Aorta (tissue), 5 donors: ENCODE results near the gene TMEM145. TPM values are rescaled to one million over a fixed set of nuclear protein-coding genes. Genes with fewer than 3 reads are reported as not detected.

Experiments used
- ATAC-seq: fragments of 200-7000 bp; cut with Tn5 transposase; one replicate; pipeline ENCODE4 v1.9.1; 2022; ENCODE audit warnings: moderate library complexity; ENCODE audit not compliant: low FRiP score
- DNase-seq, 2 donors: peaks; one replicate each; pipeline ENCODE4 v3.0.0-alpha.2; 2020
- H3K27ac ChIP-seq, 2 donors: one replicate each; pipeline ENCODE4 v1.5.1; 2013; ENCODE audit warnings: low read length in 2 of 2, mild to moderate bottlenecking in 2 of 2, moderate library complexity in 2 of 2, control low read depth in 1 of 2, inconsistent platforms in 1 of 2, low read depth in 1 of 2
- H3K27me3 ChIP-seq, 2 donors: one replicate each; pipeline ENCODE4 v1.6.1; 2013; ENCODE audit warnings: control low read depth in 1 of 2, low read length in 1 of 2, mild to moderate bottlenecking in 1 of 2, moderate library complexity in 1 of 2; ENCODE audit not compliant: insufficient read depth in 2 of 2, control insufficient read depth in 1 of 2
- H3K36me3 ChIP-seq, 2 donors: one replicate each; pipeline ENCODE4 v1.6.1; 2013; ENCODE audit warnings: control low read depth in 1 of 2, low read length in 1 of 2, mild to moderate bottlenecking in 1 of 2; ENCODE audit not compliant: insufficient read depth in 2 of 2, control insufficient read depth in 1 of 2
- H3K4me1 ChIP-seq, 2 donors: one replicate each; pipeline ENCODE4 v1.6.1; 2013; ENCODE audit warnings: low read length in 2 of 2, control low read depth in 1 of 2, mild to moderate bottlenecking in 1 of 2, moderate library complexity in 1 of 2; ENCODE audit not compliant: insufficient read depth in 2 of 2, control insufficient read depth in 1 of 2
- H3K4me3 ChIP-seq, 2 donors: one replicate each; pipeline ENCODE4 v1.5.1; 2013; ENCODE audit warnings: low read length in 2 of 2, control low read depth in 1 of 2, mild to moderate bottlenecking in 1 of 2
- H3K9me3 ChIP-seq: one replicate; pipeline ENCODE4 v1.6.1; 2013; ENCODE audit warnings: mild to moderate bottlenecking, low read length; ENCODE audit not compliant: control insufficient read depth
- WGBS, 2 donors: extraction: QIAGEN DNeasy Blood & Tissue Kit; methylation state at CpG; one replicate each; pipeline ENCODE4 v1.1.7; 2013; 5-methylcytosine and 5-hydroxymethylcytosine counted together
- intact Hi-C, 2 donors: fragments of 100-400 bp; cut with DNase I; formaldehyde crosslinking; loops; one replicate each; pipeline versions ENCODE4 v1.14.2 to v1.15.0; 2022
- polyA plus RNA-seq, 2 donors: library from polyadenylated mRNA; stranded (reverse); fragments of 200-250 nt; gene quantifications; one replicate each; pipeline ENCODE4 v1.2.3, GENCODE V29; 2013
- total RNA-seq, 2 donors: library from RNA; stranded (reverse); fragmentation: NEBNext Ultra II Directional; extraction: Animal tissue kit (Norgen Biotek cat#: 25700); gene quantifications; one replicate each; pipeline ENCODE4 v1.2.1, GENCODE V29; 2021
- donor health status: healthy with polysubstance abuse.
- donor health status: Bipolar disorder and iron deficiency.
- donor health status: DM: no; HTN: no; CAD: no.
- donor health status: DM: no; HTN: no; CAD: no.
- donor health status: DM: yes; HTN: yes; CAD: no.

Gene TMEM145
- total and polyA plus RNA-seq, 4 donors, result not detected

GRCh38 chr19:42290523-42291434 is 22.3 kb upstream of the TMEM145 start:
- ATAC-seq, result no peak

GRCh38 chr19:42291435-42291810 is 21.7 kb upstream of the TMEM145 start:
- 56 to 57% methylated on average over 9 of the region's 9 CpGs for WGBS, 2 donors
- Histone ChIP-seq H3K27ac (no peak overlapping the region), H3K9me3 (no peaks in the 10 kb centered on the region), H3K27me3 (no peaks in the 10 kb centered on the region), H3K4me3 (no peak overlapping the region), H3K36me3 (peaks cover 0 to 12% of the 10 kb centered on the region in 2 donors), H3K4me1 (no peaks in the 10 kb centered on the region)
- no peak for ATAC-seq
- peak in 1 of 2 donors; percentile 48 for DNase-seq
- intact Hi-C loops, result no loop called here

More at GRCh38 chr19:42290523-42291434, 22.3 kb upstream of the TMEM145 start:
- Histone ChIP-seq H3K36me3 (peaks cover 0 to 12% of the 10 kb centered on the region in 2 donors), H3K9me3 (no peaks in the 10 kb centered on the region), H3K27ac (no peak overlapping the region), H3K27me3 (no peaks in the 10 kb centered on the region), H3K4me3 (no peak overlapping the region), H3K4me1 (no peaks in the 10 kb centered on the region)
- WGBS, 2 donors, result 78 to 82% methylated on average over 28 to 31 of the region's 31 CpGs
- DNase-seq, result peak in 1 of 2 donors; percentile 50
- intact Hi-C loops, result no loop called here

DNA sequence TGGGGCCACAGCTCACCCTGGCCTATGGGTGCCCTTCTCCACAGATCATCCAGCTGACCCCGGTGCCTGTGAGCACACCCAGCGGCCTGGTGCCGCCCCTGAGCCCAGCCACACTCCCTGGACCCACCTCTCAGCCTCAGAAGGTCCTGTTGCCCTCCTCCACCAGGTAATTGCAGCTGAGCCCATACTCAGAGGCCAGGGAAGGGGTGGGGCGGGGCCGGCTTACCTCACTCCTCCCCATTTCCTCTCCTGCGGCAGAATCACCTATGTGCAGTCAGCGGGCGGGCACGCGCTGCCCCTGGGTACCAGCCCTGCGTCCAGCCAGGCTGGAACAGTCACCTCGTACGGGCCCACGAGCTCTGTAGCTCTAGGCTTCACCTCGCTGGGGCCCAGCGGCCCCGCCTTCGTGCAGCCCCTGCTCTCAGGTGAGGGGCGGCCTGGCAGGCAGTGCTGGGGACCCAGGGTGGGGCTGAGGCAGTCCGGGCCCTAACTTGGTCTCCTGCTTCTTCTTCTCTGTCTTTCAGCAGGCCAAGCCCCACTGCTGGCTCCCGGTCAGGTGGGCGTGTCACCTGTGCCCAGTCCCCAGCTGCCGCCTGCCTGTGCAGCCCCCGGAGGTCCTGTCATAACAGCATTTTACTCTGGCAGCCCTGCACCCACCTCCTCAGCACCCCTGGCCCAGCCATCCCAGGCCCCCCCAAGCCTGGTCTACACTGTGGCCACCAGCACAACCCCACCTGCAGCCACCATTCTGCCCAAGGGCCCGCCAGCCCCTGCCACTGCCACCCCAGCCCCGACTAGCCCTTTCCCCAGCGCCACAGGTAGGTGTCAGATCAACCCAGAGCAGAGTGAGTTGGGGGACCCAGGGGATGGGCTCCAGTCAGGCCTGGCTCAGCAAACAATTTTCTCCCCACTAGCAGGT is 20.8 kb upstream of the TMEM145 start:
- intact Hi-C loops, result no loop called here
- Histone ChIP-seq H3K4me1 (no peaks in the 10 kb centered on the region), H3K27me3 (no peaks in the 10 kb centered on the region), H3K27ac (no peak overlapping the region), H3K4me3 (no peak overlapping the region), H3K36me3 (peaks cover 0 to 12% of the 10 kb centered on the region in 2 donors), H3K9me3 (no peaks in the 10 kb centered on the region)
- DNase-seq, result peak in 1 of 2 donors; percentile 49
- no peak for ATAC-seq
- WGBS, 2 donors, result 87 to 89% methylated on average over 27 of the region's 27 CpGs

GRCh38 chr19:42292963-42293362 is 20.1 kb upstream of the TMEM145 start:
- Histone ChIP-seq H3K27me3 (no peaks in the 10 kb centered on the region), H3K4me1 (no peaks in the 10 kb centered on the region), H3K27ac (no peak overlapping the region), H3K9me3 (no peaks in the 10 kb centered on the region), H3K4me3 (no peak overlapping the region), H3K36me3 (peaks cover 0 to 9% of the 10 kb centered on the region in 2 donors)
- 81% methylated on average over 14 of the region's 14 CpGs for WGBS, 2 donors
- DNase-seq (peak in 1 of 2 donors; percentile 46), ATAC-seq (no peak)
- intact Hi-C loops, result no loop called here

- intact Hi-C loops, result no loop called here
- peaks cover 0 to 9% of the 10 kb centered on the region in 2 donors for H3K36me3 ChIP-seq
- H3K4me3 ChIP-seq, result no peak overlapping the region
- DNase-seq, result peak in 1 of 2 donors; percentile 48
- H3K27ac ChIP-seq, result no peak overlapping the region
- no peak for ATAC-seq
- H3K27me3 ChIP-seq, result no peaks in the 10 kb centered on the region
- H3K9me3 ChIP-seq, result no peaks in the 10 kb centered on the region
- H3K4me1 ChIP-seq, result no peaks in the 10 kb centered on the region
- WGBS, 2 donors, result 82 to 84% methylated on average over 17 of the region's 17 CpGs
These were observed 19.6 kb upstream of the TMEM145 start for GRCh38 chr19:42293540-42293939.

DNA sequence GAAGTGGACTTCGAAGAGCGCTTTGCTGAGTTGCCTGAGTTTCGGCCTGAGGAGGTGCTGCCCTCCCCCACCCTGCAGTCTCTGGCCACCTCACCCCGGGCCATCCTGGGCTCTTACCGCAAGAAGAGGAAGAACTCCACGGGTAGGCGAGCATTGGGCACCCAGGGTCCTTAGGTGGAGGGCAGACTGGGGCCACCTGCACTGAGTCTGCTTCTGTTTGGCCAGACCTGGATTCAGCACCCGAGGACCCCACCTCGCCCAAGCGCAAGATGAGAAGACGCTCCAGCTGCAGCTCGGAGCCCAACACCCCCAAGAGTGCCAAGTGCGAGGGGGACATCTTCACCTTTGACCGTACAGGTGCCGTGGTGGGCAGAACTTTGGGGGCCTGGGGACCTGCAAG is 19.2 kb upstream of the TMEM145 start:
- intact Hi-C loops, result no loop called here
- H3K36me3 ChIP-seq, result peaks cover 0 to 9% of the 10 kb centered on the region in 2 donors
- no peak for DNase-seq

DNA sequence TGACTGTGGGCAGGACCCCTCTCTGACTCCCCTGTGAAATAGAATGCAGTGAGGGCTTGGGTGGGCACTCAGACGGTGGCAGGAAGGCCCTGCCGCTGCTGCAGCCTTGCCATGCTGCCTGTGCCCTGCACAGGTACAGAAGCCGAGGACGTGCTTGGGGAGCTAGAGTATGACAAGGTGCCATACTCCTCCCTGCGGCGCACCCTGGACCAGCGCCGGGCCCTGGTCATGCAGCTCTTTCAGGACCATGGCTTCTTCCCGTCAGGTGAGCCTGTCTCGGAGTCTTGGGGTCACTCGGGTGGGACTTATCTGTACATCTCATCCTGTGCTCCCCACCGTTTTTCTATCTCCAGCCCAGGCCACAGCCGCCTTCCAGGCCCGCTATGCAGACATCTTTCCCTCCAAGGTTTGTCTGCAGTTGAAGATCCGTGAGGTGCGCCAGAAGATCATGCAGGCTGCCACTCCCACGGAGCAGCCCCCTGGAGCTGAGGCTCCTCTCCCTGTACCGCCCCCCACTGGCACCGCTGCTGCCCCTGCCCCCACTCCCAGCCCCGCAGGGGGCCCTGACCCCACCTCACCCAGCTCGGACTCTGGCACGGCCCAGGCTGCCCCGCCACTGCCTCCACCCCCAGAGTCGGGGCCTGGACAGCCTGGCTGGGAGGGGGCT is 18.5 kb upstream of the TMEM145 start:
- intact Hi-C loops, result loop anchor here in 1 of 2 donors (5.0 kb wide), 1 partner anchor 47 kb away; no protein-coding TSS in a partner anchor
- Histone ChIP-seq H3K9me3 (no peaks in the 10 kb centered on the region), H3K27me3 (no peaks in the 10 kb centered on the region), H3K4me1 (no peaks in the 10 kb centered on the region), H3K4me3 (no peak overlapping the region), H3K36me3 (peaks cover 0 to 9% of the 10 kb centered on the region in 2 donors), H3K27ac (no peak overlapping the region)
- no peak for ATAC-seq
- peak in 1 of 2 donors; percentile 52 for DNase-seq
- WGBS, 2 donors, result 72 to 79% methylated on average over 21 to 24 of the region's 24 CpGs

More for the DNA sequence above, 19.2 kb upstream of the TMEM145 start:
- Histone ChIP-seq H3K9me3 (no peaks in the 10 kb centered on the region), H3K4me3 (no peak overlapping the region), H3K4me1 (no peaks in the 10 kb centered on the region), H3K27ac (no peak overlapping the region), H3K27me3 (no peaks in the 10 kb centered on the region)
- ATAC-seq, result no peak
- 87 to 91% methylated on average over 12 to 15 of the region's 15 CpGs for WGBS, 2 donors

GRCh38 chr19:42295342-42295741 is 17.8 kb upstream of the TMEM145 start:
- Histone ChIP-seq H3K4me1 (no peaks in the 10 kb centered on the region), H3K4me3 (no peak overlapping the region), H3K27ac (no peak overlapping the region), H3K27me3 (no peaks in the 10 kb centered on the region), H3K36me3 (peaks cover 0 to 5% of the 10 kb centered on the region in 2 donors), H3K9me3 (no peaks in the 10 kb centered on the region)
- intact Hi-C loops, result loop anchor here in 1 of 2 donors (5.0 kb wide), 1 partner anchor 48 kb away; no protein-coding TSS in a partner anchor
- WGBS, 2 donors, result 68 to 72% methylated on average over 5 of the region's 5 CpGs
- ATAC-seq, result no peak
- no peak for DNase-seq
